GM21619 (cell line): ENCODE results near the gene KCNK5.

Experiments used
- ATAC-seq: cut with Tn5 transposase; IDR thresholded peaks from one replicate; pipeline ENCODE4 v1.9.1; 2021; ENCODE audit not compliant: unreplicated experiment

KCNK5 gene

DNA sequence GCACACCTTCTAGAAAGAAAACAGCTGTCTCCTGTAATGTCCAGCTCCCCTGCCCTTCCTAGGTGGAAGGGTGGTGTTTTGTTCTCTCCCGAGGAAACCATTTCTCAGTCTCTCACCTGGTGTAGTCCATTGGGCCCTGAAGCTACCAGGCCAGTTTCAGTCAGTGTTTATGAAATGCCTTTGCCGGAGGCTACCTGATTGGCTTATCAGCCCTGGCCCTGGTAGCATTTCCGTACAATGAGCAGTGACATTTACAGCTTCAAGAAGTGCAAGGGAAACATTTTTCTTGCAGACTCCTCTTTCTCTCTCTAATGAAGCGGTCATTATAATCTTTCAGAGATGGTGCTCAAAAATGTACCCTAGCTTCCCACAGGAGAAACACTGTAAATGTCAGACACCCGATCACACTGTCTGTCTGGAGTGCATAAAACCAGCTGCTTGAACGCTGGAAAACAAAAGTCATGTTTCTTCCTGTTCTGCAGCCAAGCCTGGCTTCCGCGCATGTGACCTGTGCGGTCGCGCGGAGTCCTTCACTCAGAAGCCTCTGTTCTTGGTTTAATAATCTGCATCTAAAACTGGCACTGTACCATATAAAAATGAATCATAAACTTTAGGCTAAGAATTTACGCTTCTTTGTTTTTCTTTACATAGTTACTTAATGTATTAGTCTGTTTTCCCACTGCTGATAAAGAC, 85.9 kb downstream of the KCNK5 start:
- ATAC-seq = no peak

DNA sequence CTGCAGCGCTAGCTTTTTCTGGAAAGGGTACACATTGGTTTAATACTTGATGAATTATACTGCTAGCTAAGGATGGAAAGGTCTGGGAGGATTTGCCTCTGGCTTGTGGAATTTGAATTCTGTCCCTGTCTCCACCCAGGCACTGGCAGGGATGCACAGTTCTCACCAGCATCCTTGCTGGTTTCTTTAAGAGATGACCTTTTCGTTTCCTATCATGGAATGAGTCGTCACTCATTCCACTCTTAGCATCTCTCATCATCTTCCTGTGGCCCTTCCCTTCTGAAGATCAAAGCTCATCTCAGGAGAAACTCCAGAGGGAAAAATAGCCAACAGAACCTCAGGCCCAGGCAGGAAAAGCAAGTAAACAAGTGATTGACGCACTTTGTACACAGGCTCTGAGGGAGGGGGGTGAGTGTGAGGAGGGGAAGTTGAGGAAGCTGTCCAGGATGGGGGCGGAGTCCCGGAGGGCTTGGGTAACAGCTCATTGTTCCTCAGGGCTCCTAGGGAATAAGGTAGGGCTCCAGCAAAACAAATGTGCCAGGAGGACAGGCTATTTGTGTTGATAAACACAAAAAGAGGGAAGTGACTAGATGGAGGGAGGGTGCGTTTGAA, 88.6 kb downstream of the KCNK5 start:
- no peak for ATAC-seq
